ENCODE data around the gene CIZ1. TPM values are rescaled to one million over a fixed set of nuclear protein-coding genes. Genes with fewer than 3 reads are reported as not detected.

Gene CIZ1
- total and polyA plus RNA-seq, 5 donors from 2014 or later, result 7.2 to 128 (median 8.1) TPM

DNA sequence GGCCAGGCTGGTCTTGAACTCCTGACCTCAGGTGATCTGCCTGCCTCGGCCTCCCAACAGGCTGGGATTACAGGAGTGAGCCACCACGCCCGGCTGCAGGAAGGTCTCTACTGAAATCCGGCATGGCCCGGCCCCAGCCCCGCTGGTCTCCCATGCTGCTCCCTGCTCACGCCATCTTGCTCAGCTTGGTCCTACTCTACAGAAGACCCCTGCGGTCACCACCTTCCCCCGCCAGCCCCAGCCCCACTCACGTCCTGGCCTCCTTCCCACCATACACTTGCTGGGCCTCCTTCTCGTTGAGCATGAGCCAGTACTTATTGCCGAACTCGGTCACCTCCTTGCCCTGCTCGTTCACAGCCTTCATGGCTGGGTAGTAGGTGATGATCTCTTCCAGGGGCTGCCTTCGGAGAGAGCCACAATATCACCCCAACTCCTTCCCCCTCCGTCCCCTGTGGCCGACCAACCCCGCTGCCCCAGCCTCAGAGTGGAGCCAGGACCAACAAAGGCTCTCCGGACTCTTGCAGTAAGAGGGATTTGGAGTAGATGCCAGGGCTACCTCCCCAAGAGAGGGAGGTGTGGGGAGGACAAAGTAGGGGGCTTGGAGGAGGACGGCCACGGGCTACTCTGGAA is 67.8 kb downstream of the CIZ1 start:
- ATAC-seq (ENCODE audit: low read depth in 2 of 2) (no peak), DNase-seq (no peak)
- Histone ChIP-seq H3K9me3 (ENCODE audit: control insufficient read depth in 2 of 2, low read length in 2 of 2) (no peaks in the 10 kb centered on the region), H3K27ac (ENCODE audit: insufficient read depth, low read length, poor library complexity, severe bottlenecking) (no peak overlapping the region), H3K4me1 (ENCODE audit: control insufficient read depth, insufficient read depth, low read length, poor library complexity, severe bottlenecking) (peaks cover 30% of the 10 kb centered on the region), H3K27me3 (ENCODE audit: control insufficient read depth, insufficient read depth, low read length) (no peaks in the 10 kb centered on the region), H3K36me3 (ENCODE audit: control insufficient read depth, insufficient read depth, low read length) (peaks cover 22% of the 10 kb centered on the region), H3K4me3 (ENCODE audit: low read depth, low read length) (no peak overlapping the region)
- Mint-ChIP-seq H3K9me3 (no peaks in the 10 kb centered on the region), H3K36me3 (peaks cover 5% of the 10 kb centered on the region), H3K27me3 (peaks cover 7% of the 10 kb centered on the region), H3K4me3 (peak overlapping the region in 2 of 4 donors; percentile 38 to 82), H3K4me1 (peaks cover 0 to 28% (median 17%) of the 10 kb centered on the region in 4 donors), H3K27ac (no peak overlapping the region)

DNA sequence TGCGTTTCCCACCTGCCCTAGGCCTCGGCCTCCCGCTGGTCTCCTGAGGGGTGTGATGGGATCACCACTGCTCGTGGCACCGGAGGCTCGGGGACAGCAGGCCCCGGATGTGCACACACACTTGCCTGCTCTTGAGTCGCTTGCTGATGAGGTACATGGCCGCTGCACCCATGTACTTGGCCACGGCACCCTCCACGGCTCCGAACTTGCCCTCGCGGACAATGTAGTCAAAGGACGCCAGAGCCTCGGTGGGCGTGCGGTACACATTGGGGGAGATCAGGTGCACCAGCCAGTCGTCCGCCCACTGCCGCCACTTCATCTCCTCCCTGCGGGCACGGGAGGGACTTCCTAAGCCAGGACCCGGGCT is 68.6 kb downstream of the CIZ1 start:
- Histone ChIP-seq H3K27me3 (ENCODE audit: control insufficient read depth, insufficient read depth, low read length) (no peaks in the 10 kb centered on the region), H3K27ac (ENCODE audit: insufficient read depth, low read length, poor library complexity, severe bottlenecking) (no peak overlapping the region), H3K4me3 (ENCODE audit: low read depth, low read length) (no peak overlapping the region), H3K9me3 (ENCODE audit: control insufficient read depth in 2 of 2, low read length in 2 of 2) (no peaks in the 10 kb centered on the region), H3K4me1 (ENCODE audit: control insufficient read depth, insufficient read depth, low read length, poor library complexity, severe bottlenecking) (peaks cover 33% of the 10 kb centered on the region), H3K36me3 (ENCODE audit: control insufficient read depth, insufficient read depth, low read length) (peaks cover 22% of the 10 kb centered on the region)
- no peak for ATAC-seq (ENCODE audit: low read depth in 2 of 2)
- Mint-ChIP-seq H3K27me3 (peaks cover 1% of the 10 kb centered on the region), H3K36me3 (peaks cover 3% of the 10 kb centered on the region), H3K9me3 (no peaks in the 10 kb centered on the region), H3K4me3 (peak overlapping the region in 1 of 4 donors; percentile 65), H3K4me1 (peaks cover 1 to 28% (median 15%) of the 10 kb centered on the region in 4 donors), H3K27ac (no peak overlapping the region)
- DNase-seq, result no peak

DNA sequence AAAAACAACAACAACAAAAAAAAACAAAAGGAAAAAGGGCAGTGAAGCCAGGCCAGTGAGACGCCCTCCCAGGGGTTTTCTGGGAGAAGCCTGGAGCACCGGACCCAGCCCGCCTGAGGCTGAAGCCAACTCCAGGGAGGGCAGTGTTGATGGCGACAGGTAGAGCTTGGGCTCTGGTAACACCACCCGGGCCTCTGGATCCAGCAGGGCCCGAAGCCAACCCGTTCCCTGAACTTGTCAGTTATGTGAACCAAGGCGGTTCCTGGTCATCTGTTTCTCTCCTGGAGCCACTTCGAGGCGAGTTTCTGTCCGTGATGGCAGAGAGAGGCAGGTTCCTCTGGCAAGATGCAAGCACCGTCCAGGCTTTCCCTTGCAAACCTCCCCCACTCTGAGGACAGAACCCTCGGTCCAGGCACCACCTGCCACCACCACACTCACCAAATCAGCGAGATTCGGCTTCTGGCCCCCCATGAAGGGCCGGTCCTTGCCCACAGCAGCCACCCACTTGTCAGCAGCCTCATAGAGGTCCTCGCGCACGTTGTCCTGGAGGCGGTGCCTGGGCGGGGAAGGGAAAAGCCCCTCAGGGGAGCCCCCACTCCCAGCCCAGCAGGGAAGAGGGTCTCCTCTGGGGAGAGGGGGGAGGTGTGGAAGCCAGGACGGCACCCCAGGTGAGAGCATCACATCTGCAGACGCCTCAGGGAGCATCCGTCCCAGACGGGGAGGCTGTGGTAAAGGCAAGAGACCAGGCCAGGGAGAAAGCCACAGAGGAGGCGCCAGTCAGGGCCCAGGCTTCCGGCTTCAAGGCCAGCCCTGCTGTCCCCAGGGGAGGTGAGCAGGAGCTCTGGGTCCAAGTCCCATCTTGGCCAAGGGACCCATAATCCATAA is 69.2 kb downstream of the CIZ1 start:
- peaks cover 22% of the 10 kb centered on the region for H3K36me3 ChIP-seq (ENCODE audit: control insufficient read depth, insufficient read depth, low read length)
- no peaks in the 10 kb centered on the region for H3K27me3 Mint-ChIP-seq
- H3K4me3 Mint-ChIP-seq, result peak overlapping the region in 1 of 4 donors; percentile 65
- no peaks in the 10 kb centered on the region for H3K9me3 Mint-ChIP-seq
- no peak overlapping the region for H3K27ac ChIP-seq (ENCODE audit: insufficient read depth, low read length, poor library complexity, severe bottlenecking)
- no peak for ATAC-seq (ENCODE audit: low read depth in 2 of 2)
- H3K4me3 ChIP-seq (ENCODE audit: low read depth, low read length), result no peak overlapping the region
- H3K4me1 ChIP-seq (ENCODE audit: control insufficient read depth, insufficient read depth, low read length, poor library complexity, severe bottlenecking), result peaks cover 32% of the 10 kb centered on the region
- peaks cover 6 to 32% (median 17%) of the 10 kb centered on the region in 4 donors for H3K4me1 Mint-ChIP-seq
- H3K27me3 ChIP-seq (ENCODE audit: control insufficient read depth, insufficient read depth, low read length), result no peaks in the 10 kb centered on the region
- H3K27ac Mint-ChIP-seq, result no peak overlapping the region
- no peak for DNase-seq
- no peaks in the 10 kb centered on the region for H3K9me3 ChIP-seq (ENCODE audit: control insufficient read depth in 2 of 2, low read length in 2 of 2)
- H3K36me3 Mint-ChIP-seq, result peaks cover 2% of the 10 kb centered on the region

DNA sequence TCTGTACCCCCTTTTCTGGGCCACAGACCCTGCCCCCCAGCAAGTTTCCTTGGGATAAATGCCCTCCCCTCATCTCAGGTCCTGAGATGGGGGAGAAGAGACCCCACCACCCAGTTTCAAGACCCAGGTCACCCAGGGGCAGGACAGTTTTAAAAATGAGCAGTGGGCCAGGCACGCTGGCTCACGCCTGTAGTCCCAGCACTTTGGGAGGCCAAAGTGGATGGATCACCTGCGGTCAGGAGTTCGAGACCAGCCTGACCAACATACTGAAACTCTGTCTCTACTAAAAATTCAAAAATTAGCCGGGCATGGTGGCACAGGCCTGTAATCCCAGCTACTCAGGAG is 69.9 kb downstream of the CIZ1 start:
- DNase-seq (no peak), ATAC-seq (ENCODE audit: low read depth in 2 of 2) (no peak)
- H3K27me3 Mint-ChIP-seq, result no peaks in the 10 kb centered on the region
- H3K9me3 Mint-ChIP-seq, result no peaks in the 10 kb centered on the region
- H3K27ac Mint-ChIP-seq, result no peak overlapping the region
- Histone ChIP-seq H3K9me3 (ENCODE audit: control insufficient read depth in 2 of 2, low read length in 2 of 2) (no peaks in the 10 kb centered on the region), H3K36me3 (ENCODE audit: control insufficient read depth, insufficient read depth, low read length) (peaks cover 22% of the 10 kb centered on the region), H3K27ac (ENCODE audit: insufficient read depth, low read length, poor library complexity, severe bottlenecking) (no peak overlapping the region), H3K4me3 (ENCODE audit: low read depth, low read length) (no peak overlapping the region), H3K27me3 (ENCODE audit: control insufficient read depth, insufficient read depth, low read length) (no peaks in the 10 kb centered on the region), H3K4me1 (ENCODE audit: control insufficient read depth, insufficient read depth, low read length, poor library complexity, severe bottlenecking) (peaks cover 25% of the 10 kb centered on the region)
- peak overlapping the region in 1 of 4 donors; percentile 65 for H3K4me3 Mint-ChIP-seq
- H3K4me1 Mint-ChIP-seq, result peaks cover 6 to 28% (median 17%) of the 10 kb centered on the region in 4 donors
- peaks cover 2% of the 10 kb centered on the region for H3K36me3 Mint-ChIP-seq

DNA sequence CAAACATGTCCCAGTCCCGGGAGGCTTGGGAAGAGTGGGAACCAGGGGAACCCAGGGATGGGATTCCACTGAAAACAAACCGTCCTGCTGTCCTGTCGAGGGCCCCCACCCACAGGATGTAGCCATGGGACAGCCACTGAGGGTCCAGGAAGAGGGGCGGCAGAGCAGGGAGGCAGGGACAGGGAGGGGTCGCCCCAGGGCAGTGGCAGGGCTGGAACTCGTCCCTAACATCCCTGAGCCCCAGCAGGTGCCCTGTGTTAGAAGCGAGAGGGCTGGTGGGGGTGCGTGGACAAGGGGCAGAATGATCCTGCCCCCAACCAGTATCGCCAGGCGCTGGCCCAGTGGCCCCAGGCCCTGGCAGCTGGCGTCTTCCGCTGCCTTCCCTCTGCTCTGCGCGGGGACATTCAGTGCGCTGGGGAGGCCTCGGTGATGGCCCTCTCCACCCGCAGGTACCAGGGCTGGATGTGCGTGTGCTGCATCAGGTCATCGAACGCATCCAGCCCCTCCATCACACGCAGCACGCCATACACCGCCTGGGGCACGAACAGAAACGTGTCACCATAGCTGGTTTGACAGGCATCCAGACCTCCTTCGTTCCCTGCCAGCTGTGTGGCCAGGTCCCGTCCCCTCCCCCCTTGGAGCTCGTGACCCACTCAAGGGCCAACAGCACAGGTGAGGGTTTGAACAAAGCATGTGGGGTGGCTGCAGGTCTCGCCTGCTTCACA is 70.5 kb downstream of the CIZ1 start:
- no peaks in the 10 kb centered on the region for H3K9me3 ChIP-seq (ENCODE audit: control insufficient read depth in 2 of 2, low read length in 2 of 2)
- Mint-ChIP-seq H3K4me3 (peak overlapping the region in 1 of 4 donors; percentile 7), H3K9me3 (no peaks in the 10 kb centered on the region), H3K27ac (peak overlapping the region in 1 of 3 donors; percentile 63), H3K36me3 (peaks cover 2% of the 10 kb centered on the region), H3K27me3 (no peaks in the 10 kb centered on the region), H3K4me1 (peaks cover 3 to 23% (median 14%) of the 10 kb centered on the region in 4 donors)
- no peaks in the 10 kb centered on the region for H3K27me3 ChIP-seq (ENCODE audit: control insufficient read depth, insufficient read depth, low read length)
- no peak overlapping the region for H3K4me3 ChIP-seq (ENCODE audit: low read depth, low read length)
- H3K4me1 ChIP-seq (ENCODE audit: control insufficient read depth, insufficient read depth, low read length, poor library complexity, severe bottlenecking), result peaks cover 20% of the 10 kb centered on the region
- peaks cover 22% of the 10 kb centered on the region for H3K36me3 ChIP-seq (ENCODE audit: control insufficient read depth, insufficient read depth, low read length)
- DNase-seq (no peak), ATAC-seq (ENCODE audit: low read depth in 2 of 2) (no peak)
- no peak overlapping the region for H3K27ac ChIP-seq (ENCODE audit: insufficient read depth, low read length, poor library complexity, severe bottlenecking)

DNA sequence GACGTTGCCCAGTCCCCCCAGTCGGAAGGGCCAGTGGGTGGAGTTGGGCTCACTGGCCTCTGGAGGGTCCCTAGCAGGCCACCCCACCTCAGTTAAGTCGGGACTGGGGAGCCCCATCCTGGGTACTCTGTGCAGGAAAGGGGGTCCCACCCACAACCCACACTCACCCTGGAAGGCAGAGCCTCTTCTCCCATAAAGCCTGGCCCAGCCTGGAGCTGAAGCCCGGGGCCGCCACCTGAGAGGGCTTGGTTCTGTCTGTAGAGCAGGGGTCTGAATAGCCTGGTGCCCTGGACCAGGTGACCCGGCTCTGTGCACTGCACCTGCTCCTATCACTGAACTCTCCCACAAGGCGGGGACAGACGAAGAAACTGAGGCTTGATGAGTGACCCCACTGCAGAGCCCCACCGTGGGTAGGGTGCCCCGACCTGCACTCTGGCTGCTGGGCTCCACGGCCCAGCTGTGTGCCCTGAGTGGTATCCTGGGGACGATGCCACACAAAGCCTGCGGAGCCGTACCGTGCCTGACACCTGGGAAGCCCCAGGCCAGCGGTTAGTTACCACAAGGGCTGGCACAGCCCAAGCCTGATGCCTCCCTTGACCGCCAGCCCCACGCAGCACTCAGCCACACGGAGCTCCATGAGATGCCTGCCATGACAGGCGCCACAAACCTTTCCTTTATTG is 71.2 kb downstream of the CIZ1 start:
- Mint-ChIP-seq H3K36me3 (peaks cover 2% of the 10 kb centered on the region), H3K27ac (peak overlapping the region in 1 of 3 donors; percentile 63), H3K4me3 (no peak overlapping the region)

DNA sequence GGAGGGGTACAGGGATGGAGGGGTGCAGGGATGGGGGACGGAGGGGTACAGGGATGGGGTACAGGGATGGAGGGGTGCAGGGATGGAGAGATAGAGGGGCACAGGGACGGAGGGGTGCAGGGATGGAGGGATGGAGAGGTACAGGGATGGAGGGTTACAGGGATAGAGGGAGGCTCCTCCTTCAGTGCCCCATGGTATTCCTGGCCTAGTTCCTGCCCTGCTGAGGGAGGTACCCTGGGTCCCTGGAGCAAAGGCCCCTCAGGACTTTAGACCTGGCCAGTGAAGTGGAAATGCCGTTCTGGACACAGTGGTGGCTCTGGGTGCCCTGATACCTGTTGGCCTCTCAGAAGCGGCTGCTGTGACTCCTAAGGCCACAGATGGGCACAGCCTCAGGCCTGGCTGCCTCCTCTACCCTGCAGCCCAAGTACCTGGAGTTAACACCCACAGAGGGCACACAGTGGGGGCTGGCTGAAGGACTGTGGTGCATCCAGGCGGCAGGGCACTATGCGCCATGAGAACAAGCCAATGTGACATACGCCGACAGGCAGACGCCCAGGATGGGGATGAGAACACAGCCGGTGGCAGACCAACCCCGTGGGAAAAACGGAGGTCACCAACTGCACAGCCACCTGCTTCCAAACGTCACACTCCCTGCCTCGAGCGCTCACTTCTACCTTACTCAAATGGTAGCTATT is 72.3 kb downstream of the CIZ1 start:
- Histone ChIP-seq H3K27me3 (ENCODE audit: control insufficient read depth, insufficient read depth, low read length) (no peaks in the 10 kb centered on the region), H3K9me3 (ENCODE audit: control insufficient read depth in 2 of 2, low read length in 2 of 2) (no peaks in the 10 kb centered on the region), H3K4me3 (ENCODE audit: low read depth, low read length) (no peak overlapping the region), H3K27ac (ENCODE audit: insufficient read depth, low read length, poor library complexity, severe bottlenecking) (no peak overlapping the region), H3K4me1 (ENCODE audit: control insufficient read depth, insufficient read depth, low read length, poor library complexity, severe bottlenecking) (peaks cover 5% of the 10 kb centered on the region), H3K36me3 (ENCODE audit: control insufficient read depth, insufficient read depth, low read length) (peaks cover 19% of the 10 kb centered on the region)
- Mint-ChIP-seq H3K36me3 (peaks cover 2% of the 10 kb centered on the region), H3K9me3 (no peaks in the 10 kb centered on the region), H3K27me3 (no peaks in the 10 kb centered on the region), H3K4me1 (peaks cover 0 to 12% (median 8%) of the 10 kb centered on the region in 4 donors), H3K27ac (no peak overlapping the region), H3K4me3 (no peak overlapping the region)
- ATAC-seq (ENCODE audit: low read depth in 2 of 2) (no peak), DNase-seq (no peak)

More for the DNA sequence above, 71.2 kb downstream of the CIZ1 start:
- Mint-ChIP-seq H3K27me3 (no peaks in the 10 kb centered on the region), H3K9me3 (no peaks in the 10 kb centered on the region), H3K4me1 (peaks cover 0 to 20% (median 11%) of the 10 kb centered on the region in 4 donors)
- Histone ChIP-seq H3K36me3 (ENCODE audit: control insufficient read depth, insufficient read depth, low read length) (peaks cover 22% of the 10 kb centered on the region), H3K27ac (ENCODE audit: insufficient read depth, low read length, poor library complexity, severe bottlenecking) (no peak overlapping the region), H3K27me3 (ENCODE audit: control insufficient read depth, insufficient read depth, low read length) (no peaks in the 10 kb centered on the region), H3K9me3 (ENCODE audit: control insufficient read depth in 2 of 2, low read length in 2 of 2) (no peaks in the 10 kb centered on the region), H3K4me1 (ENCODE audit: control insufficient read depth, insufficient read depth, low read length, poor library complexity, severe bottlenecking) (peaks cover 13% of the 10 kb centered on the region), H3K4me3 (ENCODE audit: low read depth, low read length) (no peak overlapping the region)
- no peak for DNase-seq
- no peak for ATAC-seq (ENCODE audit: low read depth in 2 of 2)
